ENCODE results near the gene ADGB.
"Not testable (repeated sequence)": the region's sequence is repeated elsewhere in the genome, so short reads cannot be mapped to it uniquely, and the experiment has no call there.

The ADGB gene

DNA sequence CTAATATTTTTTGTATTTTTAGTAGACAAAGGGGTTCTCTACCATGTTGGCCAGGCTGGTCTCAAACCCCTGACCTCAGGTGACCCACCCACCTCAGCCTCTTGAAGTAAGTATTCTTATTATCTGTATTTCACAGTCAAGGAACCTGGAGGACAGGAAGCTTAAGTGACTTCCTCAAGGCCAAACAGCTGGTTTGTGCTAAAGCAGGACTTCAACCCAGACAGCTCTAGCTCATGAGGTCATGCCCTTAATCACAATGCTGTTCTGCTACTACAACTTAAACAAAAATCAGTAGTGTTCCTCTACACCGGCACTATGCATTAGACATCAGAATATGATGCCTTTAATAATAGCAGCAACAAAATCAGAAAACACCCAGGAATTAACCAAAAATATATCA lies 168.9 kb downstream of the ADGB start:
- DNase-seq (ENCODE audit: low spot score), result no peak

DNA sequence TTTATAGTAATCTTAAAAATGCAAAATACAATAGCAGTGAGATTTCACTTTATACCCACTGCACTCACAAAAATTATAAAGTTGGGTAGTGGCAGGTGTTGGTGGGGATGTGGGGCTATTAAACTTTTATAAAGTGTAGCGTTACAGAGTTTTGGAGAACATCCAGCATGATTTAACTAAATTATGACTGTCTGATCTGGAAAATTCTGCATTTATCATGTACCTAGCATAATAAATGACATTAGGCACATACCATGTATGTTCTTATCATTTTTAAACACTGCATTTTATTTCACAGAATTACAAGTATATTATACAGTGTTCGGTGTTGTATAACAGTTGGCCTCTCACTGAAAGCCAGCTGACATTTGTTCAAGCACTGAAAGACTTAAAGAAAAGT lies 169.9 kb downstream of the ADGB start:
- DNase-seq (ENCODE audit: low spot score), result no peak

DNA sequence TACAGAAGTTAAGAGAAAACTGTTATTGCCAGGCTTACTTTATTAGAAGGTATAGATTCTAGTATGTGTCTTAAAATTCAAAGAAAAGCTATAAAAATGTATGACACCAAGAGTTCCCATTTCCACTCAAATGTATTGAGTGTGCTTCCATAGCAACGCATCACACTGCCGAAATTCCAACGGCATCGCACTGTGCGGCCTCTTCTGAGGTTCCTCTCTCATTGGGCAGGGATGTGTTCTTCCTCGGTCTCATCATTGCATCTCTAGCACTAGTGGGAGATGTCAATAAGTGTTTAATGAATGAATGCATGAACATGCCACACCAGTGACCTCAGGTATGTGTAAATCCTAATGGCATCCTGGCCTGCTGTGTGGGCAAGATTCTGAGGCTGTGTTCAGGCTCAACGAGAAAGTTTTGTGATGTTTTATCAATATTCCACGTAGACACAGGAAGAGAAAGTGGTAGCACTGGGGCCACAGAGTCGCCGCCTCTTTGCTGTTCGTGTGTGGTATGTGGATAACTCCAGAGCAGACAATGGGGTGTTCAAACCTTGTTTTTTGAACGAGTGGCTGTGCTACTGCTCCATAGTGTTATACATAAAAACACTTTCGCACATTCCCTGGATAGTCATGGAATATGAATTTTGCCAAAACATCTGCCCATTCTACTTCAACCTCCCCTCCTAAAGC lies 171.6 kb downstream of the ADGB start:
- no peak for DNase-seq (ENCODE audit: low spot score)

DNA sequence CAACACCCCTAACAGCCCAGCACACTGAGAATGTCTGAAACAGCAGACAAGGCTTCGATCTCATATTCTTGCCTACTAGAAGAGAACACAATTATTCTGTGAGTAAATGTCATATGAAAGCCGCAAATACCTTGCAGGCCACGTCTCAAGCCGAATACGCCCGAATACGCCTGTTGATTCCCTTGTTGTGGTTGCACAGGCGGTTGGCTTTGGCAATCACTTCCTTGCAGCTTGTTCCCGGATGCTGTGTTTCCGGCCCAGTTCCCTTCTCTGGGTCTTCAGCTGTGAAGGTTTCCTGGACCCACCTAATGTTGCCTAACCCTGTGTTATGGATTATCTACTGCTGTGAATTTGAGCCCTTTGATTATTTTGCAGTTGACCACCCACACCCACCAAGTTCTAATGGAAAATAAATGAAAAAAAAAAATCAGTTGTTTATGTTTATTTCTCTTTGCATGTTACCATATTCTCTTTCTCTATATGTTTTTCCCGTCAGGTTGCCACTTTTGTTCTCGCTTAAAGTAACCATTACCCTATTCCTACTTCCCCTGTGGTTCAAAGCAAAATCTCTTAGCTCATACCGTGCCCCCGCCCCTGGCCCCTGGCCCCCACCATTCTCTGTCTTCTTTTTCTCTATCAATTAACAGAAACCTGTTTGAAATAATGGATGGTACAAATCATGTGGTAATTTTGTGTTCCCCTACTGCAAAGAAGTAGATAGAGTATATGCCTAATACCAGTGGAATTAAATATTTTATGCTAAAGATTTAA lies 172.4 kb downstream of the ADGB start:
- DNase-seq (ENCODE audit: low spot score), result no peak

DNA sequence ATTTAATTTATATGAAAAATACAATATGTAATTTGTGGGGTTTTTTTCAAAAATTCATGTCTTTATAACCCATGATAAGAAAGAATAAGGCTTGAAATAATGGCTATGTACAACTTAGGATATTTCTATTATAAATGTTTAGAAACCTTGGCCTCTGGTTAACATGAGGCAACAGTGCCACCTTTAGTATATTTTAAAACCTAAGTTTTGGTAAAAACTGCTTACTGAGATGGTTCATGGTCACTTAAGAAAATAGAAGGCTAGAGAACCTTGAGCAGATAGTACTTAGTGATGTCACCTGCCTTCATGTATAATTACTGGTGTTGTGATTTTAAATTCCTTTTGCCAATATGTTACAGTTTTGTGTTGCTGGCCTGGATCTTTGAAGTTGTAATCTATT lies 176.4 kb downstream of the ADGB start:
- no peak for DNase-seq (ENCODE audit: low spot score)

DNA sequence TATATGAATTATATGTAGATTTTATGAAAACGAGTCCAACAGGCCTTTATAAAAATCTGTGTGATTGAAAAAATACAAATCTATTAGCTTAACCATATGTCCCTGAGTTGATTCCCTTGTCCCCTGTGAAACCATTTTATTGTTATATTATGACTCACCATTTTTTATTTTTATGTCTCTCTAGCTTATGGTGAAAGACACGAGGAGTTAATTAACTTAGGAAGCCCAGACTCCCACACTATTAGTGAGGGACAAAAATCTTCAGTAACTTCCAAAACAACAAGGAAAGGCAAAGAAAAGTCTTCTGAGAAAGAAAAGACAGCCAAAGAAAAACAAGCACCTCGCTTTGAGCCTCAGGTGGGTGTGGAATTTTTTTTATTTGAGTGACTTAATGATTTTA lies 183.1 kb downstream of the ADGB start:
- no peak for DNase-seq (ENCODE audit: low spot score)

DNA sequence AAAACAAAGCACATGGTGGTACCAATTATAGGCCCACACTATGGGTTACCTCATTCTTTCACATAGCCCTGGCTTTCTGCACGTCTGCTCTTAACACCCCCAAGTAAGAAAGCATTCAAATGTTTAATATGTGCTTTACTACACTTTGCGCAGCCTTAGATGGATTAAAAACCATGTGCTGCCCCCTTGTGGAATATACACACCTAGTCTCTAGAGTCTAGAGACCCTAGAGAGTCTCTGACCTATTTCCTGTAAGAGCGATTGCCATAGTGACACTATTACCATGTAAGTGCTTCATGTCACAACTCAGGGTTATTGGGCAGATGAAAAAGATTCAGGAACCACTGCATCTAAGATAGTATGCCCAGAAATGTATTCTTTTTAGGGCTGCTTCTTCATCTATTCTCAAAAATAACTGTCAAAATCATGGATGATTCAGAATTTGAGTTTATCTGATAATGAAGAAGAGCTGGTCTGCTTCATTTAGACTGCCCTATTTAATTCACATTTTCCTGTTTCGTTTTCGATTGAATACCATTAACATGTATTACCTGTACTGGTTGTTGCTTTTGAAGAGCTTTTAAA lies 186.3 kb downstream of the ADGB start:
- DNase-seq (ENCODE audit: low spot score), result peak; percentile 7

DNA sequence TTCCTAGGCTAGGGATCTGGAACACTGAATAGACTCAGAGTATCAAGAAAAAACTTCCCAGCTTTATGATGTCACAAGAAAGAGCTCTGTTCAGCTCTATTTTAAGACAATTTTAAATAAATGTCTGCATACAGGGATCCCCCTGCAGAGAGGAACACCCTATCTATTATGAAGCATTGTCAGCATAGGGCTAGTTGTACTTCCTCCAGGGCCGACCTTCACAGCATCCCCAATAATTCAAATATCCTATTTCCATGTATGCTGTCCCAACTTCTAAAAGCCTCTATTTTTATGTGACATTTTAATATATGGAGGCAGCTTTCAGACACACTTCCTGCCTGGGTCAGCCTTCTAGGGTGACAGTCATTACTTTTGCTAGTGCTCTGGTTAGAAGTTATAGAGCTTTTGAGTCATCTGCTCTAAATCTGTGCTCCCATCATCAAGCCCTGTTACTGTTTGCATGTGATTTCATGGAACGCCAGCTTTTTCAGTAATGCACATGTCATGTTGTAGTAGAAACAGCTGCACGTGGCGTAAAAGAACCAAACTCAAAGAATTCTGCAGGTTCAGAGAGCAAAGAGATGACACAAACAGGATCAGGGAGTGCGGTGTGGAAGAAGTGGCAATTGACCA lies 189.2 kb downstream of the ADGB start:
- no peak for DNase-seq (ENCODE audit: low spot score)

DNA sequence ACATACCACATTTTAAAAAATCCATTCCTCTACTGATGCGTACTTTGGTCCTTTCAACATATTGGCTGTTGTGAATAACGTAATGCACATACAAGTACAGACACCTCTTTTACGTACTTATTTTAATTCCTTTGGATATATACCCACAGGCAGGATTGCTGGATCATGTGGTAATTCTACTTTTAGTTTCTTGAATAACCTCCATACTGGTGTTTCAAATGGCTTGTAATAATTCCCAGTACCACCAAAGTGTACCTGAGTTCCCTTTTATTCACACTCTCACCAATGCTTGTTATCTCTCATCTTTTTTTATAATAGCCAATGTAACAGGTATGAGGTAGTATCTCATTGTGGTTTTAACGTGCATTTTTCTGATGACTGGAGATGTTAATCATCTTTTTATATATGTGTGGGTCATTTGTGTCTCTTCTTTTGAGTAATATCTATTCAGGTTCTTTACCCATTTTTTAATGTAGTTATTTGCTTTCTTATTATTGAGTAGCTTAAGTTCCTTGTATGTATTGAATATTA lies 191.9 kb downstream of the ADGB start:
- DNase-seq (ENCODE audit: low spot score), result no peak

DNA sequence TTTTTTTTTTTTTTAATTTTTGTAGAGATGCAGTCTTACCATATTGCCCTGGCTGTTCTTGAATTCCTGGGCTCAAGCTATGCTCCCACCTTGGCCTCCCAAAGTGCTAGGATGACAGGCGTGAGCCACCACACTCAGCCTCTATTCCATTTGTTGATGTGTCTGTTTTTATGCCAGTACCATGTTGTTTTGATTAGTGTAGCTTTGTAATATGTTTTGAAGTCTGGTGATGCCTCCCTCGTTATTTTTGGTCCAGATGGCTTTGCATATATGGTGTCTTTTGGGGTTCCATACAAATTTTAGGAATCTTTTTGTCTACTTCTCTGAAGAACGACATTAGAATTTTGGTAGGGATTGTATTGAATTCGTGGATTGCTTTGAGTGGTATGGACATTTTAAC lies 193.2 kb downstream of the ADGB start:
- DNase-seq (ENCODE audit: low spot score), result no peak

DNA sequence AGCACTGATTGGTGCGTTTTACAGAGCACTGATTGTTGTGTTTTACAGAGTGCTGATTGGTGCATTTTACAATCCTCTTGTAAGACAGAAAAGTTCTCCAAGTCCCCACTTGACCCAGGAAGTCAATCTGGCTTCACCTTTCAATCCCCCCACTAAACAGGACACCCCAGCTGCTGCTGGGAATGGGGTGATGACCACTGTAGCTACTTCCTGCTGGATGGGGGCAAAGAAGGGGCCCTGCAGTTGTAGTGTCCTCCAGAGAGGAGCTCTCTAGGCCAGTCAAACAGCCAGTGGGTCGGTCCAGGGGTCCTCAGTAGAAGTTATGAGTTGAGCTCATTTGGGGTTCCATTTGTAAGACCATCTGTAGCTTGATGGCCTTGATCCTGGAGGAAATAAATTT lies 194.4 kb downstream of the ADGB start:
- DNase-seq (ENCODE audit: low spot score), result not testable (repeated sequence)

DNA sequence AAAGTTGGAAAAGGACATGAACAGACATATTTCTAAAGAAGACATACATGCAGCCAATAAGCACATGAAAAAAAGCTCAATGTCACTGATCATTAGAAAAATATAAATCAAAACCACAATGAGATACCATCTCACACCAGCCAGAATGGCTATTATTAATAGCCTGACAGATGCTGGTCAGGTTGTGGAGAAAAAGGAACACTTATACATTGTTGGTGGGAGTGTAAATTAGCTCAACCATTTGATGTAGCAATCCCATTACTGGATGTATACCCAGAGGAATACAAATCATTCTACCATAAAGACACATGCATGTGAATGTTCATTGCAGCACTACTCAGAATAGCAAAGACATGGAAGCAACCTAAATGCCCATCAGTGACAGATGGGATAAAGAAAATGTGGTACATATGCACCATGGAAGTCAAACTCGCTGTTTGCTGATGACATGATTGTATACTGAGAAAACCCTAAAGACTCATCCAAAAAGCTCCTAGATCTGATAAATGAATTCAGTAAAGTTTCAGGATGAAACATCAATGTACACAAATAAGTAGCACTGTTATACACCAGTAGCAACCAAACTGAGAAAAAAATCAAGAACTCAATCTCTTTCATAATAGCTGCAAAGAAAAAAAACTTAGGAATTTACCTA lies 196.8 kb downstream of the ADGB start:
- DNase-seq (ENCODE audit: low spot score), result no peak

DNA sequence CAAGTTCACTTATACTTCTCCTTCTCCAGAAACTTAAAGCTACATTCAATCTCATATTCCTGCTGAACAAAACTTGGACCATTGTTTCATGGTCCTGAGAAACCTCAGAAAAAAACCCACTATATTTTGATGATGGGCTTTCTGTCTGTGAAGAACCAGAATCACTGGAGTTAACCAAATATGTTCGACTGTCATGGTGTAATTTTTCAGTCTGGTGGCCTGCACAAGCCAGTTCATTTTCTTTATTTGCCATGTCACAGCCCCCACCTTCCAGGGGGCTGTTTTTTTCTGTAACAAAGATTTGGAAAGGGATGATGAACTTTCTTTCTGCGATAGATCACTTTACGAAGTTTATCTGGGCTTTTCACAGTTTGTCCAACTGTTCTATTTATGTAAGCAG lies 204.4 kb downstream of the ADGB start:
- not testable (repeated sequence) for DNase-seq (ENCODE audit: low spot score)

DNA sequence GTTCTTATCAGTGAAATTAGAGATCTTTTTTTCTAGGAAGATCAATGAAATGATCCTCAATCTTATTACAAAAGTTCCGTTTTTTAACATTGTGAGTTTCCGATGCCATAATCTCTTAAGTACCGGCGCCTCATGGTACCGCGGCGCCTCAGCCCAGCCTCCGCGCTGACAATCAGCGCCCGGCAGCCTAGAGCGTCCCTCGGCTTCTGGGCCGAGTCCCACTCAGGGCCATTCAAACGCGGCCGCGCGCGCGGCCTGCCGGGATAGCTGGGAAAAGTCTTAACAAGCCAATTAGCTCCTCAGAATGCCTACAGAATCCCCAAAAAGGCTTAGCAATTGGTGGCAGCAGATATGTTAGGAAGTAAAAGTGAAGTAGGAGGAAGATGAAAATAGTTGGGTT lies 204.8 kb downstream of the ADGB start:
- DNase-seq (ENCODE audit: low spot score), result no peak

DNA sequence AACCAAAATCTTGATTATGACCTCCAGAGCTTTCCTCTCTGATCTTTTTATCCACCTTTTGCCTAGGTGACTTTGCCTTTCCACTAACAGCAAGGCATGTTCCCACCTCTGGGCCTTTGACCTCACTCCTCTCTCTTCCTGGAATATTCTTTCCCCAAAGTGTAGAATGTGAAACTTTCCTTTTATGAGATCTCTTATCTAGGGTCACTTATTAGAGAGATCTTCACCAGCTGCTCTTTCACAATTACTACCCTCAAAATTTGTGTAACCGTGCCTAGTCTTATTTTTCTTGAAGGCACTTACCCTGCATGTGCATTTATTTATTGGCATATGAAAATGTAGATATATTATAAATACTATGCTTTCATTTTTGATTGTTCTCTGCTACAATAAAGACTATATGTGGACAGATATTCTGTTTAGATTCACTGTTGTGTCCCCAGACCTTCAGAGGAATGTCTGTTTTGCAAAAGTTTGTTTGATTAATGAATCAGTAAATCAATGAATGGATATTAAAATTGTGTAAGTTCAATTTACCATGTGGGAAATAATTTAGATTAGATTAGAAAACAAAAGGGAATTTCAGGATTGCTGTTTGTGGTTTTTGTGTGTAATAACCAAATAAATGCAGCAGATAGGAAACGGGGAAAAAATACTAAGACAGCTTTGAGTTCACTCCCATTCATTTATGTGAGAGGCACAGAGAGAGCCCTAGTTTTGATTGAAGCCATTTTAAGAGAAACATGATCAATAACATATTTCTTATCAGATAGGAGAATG lies 207.0 kb downstream of the ADGB start:
- no peak for DNase-seq (ENCODE audit: low spot score)

DNA sequence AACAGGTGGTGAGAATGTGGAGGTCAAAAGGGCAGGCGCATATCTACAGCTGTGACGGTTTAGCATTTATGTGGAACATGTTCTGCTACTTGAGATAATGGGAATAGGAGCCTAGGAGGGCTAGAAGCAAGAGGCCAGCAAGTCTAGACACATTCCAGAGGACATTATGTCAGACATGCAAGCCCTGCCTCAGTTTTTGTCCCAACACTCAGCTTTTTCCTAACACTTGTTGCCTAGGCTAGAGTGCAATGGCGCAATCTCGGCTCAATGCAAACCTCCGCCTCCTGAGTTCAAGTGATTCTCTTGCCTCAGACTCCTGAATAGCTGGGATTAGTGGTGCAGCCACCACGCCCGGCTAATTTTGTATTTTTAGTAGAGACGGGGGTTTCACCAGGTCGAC lies 210.2 kb downstream of the ADGB start:
- DNase-seq (ENCODE audit: low spot score), result not testable (repeated sequence)

DNA sequence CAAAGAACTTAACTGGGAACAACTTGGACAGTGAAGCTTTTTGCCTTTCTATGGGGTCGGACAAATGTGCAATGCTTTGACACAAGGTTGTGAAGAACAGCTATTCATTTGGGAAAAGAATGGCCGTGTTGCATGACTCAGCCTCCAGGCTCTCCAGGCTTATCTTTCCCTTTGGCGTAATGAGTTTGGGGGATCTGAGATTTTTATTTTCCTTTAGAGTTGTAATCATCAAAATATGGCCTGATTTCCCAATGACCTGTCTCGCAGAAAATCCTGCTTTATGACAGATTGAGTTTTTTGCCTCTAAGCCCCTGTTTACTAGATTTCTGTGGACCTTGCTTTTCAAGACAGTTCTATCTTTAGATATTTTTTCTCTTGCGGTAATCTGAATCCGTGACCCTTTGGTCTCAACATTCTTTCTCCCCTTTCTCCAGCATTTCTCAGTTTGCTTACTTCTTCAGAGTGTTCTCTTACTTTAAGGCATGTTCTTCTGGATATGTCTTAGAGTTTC lies 214.1 kb downstream of the ADGB start:
- not testable (repeated sequence) for DNase-seq (ENCODE audit: low spot score)

DNA sequence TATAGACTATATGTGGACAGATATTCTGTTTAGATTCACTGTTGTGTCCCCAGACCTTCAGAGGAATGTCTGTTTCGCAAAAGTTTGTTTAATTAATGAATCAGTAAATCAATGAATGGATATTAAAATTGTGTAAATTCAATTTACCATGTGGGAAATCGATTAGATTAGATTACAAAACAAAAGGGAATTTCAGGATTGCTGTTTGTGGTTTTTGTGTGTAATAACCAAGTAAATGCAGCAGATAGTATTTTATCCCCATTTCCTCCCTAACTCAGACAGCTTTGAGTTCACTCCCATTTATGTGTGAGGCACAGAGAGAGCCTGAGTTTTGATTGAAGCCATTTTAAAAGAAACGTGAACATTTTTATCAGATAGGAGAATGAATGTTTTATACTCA lies 214.8 kb downstream of the ADGB start:
- DNase-seq (ENCODE audit: low spot score), result no peak

DNA sequence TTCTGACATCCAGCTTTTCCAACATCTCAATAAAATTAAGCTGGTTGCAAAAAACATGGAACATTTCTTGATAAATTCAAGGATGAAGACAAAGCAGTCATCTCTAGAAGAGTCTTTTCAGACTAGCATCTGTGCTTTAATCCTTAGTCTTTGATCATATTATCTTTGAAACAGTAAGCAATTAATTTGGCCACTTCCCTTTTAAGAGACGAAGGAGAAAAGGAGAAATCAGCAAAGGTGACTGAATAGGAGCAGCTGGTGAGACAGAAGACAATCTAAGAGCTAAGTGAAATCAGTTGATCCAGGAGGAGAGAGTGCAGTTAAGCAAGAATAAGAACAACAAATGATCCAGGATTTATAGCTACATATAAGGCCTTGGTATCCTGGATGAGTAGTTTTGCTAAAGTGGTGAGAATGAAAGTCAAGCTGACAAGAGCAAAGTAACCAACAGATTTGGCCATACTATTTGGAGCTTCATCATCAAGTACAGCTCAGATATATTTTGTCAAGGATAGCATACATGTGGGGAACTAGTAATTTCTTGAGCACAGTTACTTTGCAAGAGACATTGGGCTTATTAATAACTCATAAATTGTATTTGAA lies 215.5 kb downstream of the ADGB start:
- no peak for DNase-seq (ENCODE audit: low spot score)
